ENCODE measurements around the gene EBF3.

GRCh38 chr10:129971381-129972144, 7.5 kb upstream of the EBF3 start:
- TF ChIP-seq SIN3B (IDR thresholded peaks at IDR 0.05; ENCODE audit: low read depth), result no peak
- no peak for TF ChIP-seq ZKSCAN8 (CRISPR knock-in tag; IDR thresholded peaks at IDR 0.05)
- no peak for TF ChIP-seq YY1 (IDR thresholded peaks at IDR 0.05; ENCODE audit: borderline replicate concordance in 1 of 3, control insufficient read depth in 1 of 3, extremely low read depth in 1 of 3, insufficient read depth in 3 of 3, insufficient read length in 1 of 3, insufficient replicate concordance in 2 of 3, low read depth in 1 of 3, low read length in 2 of 3)
- no peak for TF ChIP-seq BCLAF1 (IDR thresholded peaks at IDR 0.05; ENCODE audit: borderline replicate concordance in 1 of 2, control insufficient read depth in 1 of 2, low read depth in 2 of 2, low read length in 1 of 2)
- TF ChIP-seq NEUROD1 (IDR thresholded peaks at IDR 0.05; ENCODE audit: borderline replicate concordance, low read depth, low read length, partially characterized antibody), result no peak
- no peak for TF ChIP-seq EZH2 (IDR thresholded peaks at IDR 0.05; ENCODE audit: borderline replicate concordance, low read depth, low read length)
- TF ChIP-seq CTCF (IDR thresholded peaks at IDR 0.05 in 2 of 3, conservative IDR thresholded peaks at IDR 0.05 in 1 of 3; ENCODE audit: insufficient read depth in 2 of 3, low read depth in 1 of 3, low read length in 3 of 3), result peak in 2 of 3 experiments; percentile 26 to 42; a peak in 2 of 6 replicates
- no peak for TF ChIP-seq NFIC (IDR thresholded peaks at IDR 0.05)
- TF ChIP-seq SLC30A9 (CRISPR knock-in tag; IDR thresholded peaks at IDR 0.05), result no peak
